Stimulated activated CD4-positive, alpha-beta T cell treated with anti-CD3 and anti-CD28 coated beads, Interleukin-15, amount 100 ng/mL, for 48 hours (primary cell): ENCODE results near the gene BARX2.
A peak's percentile ranks its signal among the peaks of the same experiment; 100 is the strongest.
"Not testable (repeated sequence)": the region's sequence is repeated elsewhere in the genome, so short reads cannot be mapped to it uniquely, and the experiment has no call there.

Source experiments
- DNase-seq, 2 donors: peaks; one replicate each; pipeline ENCODE4 v3.0.0-alpha.2; 2020; ENCODE audit warnings: low read depth in 2 of 2

BARX2 gene, protein sequence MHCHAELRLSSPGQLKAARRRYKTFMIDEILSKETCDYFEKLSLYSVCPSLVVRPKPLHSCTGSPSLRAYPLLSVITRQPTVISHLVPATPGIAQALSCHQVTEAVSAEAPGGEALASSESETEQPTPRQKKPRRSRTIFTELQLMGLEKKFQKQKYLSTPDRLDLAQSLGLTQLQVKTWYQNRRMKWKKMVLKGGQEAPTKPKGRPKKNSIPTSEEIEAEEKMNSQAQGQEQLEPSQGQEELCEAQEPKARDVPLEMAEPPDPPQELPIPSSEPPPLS

DNA sequence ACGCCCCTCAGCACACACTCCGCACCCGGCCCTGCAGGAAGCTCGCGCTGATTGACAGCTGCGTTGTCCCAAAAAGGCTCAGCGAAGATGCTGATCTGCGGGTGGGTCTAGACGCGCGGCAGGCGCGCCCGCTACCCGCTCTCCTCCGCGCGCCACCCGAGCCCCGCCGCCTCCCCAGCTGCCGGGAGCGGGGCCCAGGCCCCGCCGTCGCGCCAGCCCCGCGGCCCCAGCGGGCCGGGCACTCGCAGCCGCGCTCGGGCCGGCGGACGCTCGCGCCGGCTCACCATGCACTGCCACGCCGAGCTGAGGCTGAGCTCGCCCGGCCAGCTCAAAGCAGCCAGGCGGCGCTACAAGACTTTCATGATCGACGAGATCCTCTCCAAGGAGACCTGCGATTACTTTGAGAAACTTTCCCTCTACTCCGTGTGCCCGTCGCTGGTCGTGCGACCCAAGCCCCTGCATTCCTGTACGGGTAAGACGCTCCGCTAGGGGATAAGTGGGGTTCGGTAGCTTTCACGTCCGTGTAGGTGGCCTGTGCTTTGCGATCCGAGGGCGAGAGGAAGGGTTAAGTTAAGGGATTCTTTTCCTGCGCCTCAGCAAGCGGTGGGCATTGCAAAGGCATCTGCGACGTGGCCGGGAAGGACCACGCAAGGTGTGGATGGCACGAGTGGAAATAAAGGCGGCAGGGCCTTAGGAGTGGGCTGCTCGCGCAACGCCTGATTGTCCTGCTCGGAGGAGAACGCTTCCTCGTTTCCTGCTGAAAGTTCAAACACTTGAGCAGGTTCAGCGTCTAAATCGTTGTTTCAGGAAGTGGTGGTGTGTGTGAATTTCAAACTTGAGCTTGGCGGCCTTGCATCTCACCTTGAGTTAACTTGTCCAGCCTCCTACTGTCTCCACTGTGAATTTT is at the start of gene BARX2:
Gene BARX2 (plus strand): TSS at position 98 of the 907 bp plus-strand sequence. CDS start 188 bp downstream, at position 286.
- peak in 1 of 2 donors; percentile 27 for DNase-seq

DNA sequence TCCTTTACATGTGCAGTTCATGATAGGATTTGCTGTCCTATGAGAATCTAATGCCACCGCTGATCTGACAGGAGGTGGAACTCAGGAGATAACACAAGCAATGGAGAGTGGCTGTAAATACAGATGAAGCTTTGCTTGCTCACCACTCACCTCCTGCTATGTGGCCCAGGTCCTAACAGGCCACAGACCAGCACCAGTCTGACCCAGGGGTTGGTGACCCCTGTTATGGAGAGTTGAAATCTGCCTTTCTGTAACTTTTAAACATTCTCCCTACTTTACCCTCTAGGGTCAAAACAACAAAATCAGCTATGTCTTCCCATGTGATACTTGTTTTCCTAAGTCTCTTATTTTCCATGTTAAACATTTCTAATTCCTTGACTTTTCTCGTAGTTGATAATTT is 48.7 kb upstream of the BARX2 start:
- DNase-seq = no peak

GRCh38 chr11:129327708-129328107 is 47.9 kb upstream of the BARX2 start:
- not testable (repeated sequence) for DNase-seq

- DNase-seq = no peak
Measured at GRCh38 chr11:129328756-129329155, 46.9 kb upstream of the BARX2 start.

GRCh38 chr11:129331217-129331616 is 44.4 kb upstream of the BARX2 start:
- DNase-seq = no peak

- peak; percentile 31 to 62 for DNase-seq
Measured at GRCh38 chr11:129331871-129332274, 43.8 kb upstream of the BARX2 start.

- no peak for DNase-seq
Measured at GRCh38 chr11:129333873-129334272, 41.8 kb upstream of the BARX2 start.

DNA sequence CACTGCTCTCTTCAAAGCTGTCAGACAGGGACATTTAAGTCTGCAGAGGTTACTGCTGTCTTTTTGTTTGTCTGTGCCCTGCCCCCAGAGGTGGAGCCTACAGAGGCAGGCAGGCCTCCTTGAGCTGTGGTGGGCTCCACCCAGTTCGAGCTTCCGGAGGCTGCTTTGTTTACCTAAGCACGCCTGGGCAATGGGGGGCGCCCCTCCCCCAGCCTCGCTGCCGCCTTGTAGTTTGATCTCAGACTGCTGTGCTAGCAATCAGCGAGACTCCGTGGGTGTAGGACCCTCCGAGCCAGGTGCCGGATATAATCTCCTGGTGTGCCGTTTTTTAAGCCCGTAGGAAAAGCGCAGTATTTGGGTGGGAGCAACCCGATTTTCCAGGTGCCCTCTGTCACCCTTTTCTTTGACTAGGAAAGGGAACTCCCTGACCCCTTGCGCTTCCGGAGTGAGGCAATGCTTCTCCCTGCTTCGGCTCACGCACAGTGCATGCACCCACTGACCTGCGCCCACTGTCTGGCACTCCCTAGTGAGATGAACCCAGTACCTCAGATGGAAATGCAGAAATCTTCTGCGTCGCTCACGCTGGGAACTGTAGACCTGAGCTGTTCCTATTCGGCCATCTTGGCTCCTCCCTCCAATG is 31.2 kb upstream of the BARX2 start:
- peak in 1 of 2 donors; percentile 6 for DNase-seq

GRCh38 chr11:129346916-129347315 is 28.7 kb upstream of the BARX2 start:
- no peak for DNase-seq

GRCh38 chr11:129348813-129349212 is 26.8 kb upstream of the BARX2 start:
- no peak for DNase-seq

- no peak for DNase-seq
Measured at GRCh38 chr11:129352676-129353075, 23.0 kb upstream of the BARX2 start.

- no peak for DNase-seq
Measured at GRCh38 chr11:129354691-129355090, 21.0 kb upstream of the BARX2 start.

- DNase-seq = no peak
Measured at GRCh38 chr11:129359748-129360147, 15.9 kb upstream of the BARX2 start.

- peak; percentile 71 to 79 for DNase-seq
Measured at GRCh38 chr11:129364143-129364654, 11.4 kb upstream of the BARX2 start.

DNA sequence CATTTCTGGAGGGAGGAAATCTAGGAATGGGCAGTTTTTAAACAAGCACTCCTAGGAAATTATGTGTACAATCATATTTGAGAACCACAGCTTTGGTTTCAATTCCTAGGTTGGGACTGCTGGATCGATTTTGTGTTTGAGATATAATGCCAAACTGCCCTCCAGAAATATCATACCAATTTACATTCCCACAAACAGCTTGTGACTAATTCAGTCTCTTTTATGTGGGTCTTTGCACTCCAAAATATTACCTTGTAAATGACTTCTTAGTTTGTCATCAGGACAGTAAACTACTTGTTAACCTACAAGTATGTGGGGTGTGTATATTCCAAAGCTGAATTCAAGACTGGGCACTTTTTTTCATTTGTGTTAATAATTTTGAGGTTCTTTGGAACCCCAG is 9.8 kb upstream of the BARX2 start:
- no peak for DNase-seq

DNA sequence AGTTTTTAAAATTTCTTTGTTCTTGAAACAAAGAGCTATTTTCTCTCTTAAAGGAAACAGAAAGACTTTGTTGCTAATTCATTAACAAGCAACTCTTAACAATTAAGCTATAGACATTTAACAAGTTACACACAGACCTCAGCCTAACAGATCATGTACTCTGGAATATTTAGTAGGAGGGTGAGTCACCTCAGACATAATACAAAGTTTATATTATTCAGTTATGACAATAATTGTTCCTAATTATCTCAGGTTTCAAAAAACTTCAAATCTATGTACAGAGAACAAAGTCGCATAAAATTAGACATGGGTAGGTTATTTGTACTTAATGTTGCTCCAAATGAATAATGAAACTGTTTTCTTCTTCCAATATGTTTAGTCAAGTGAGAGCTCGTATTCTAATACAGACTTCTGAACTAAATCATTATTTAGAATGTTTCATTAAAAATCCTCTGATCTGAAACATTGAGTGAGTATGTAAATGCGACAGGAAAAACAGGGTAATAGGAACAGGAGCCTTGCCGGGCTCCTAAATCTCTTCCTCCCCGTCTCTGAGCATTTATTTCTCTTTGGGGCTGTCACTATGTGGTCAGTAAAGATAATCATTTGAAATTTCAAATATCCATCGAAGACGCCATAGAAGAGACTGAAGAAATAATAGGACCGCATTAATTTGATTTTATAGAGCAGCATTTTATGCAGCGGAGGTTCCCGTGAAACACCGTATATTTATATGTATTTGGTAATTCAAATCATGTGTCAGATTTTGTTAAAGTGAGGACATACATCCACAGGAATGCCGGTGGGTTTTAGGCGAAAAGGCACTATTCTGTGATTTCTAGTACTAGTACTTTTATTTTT is 8.7 kb upstream of the BARX2 start:
- no peak for DNase-seq

- no peak for DNase-seq
Measured at GRCh38 chr11:129368889-129369672, 6.6 kb upstream of the BARX2 start.

DNA sequence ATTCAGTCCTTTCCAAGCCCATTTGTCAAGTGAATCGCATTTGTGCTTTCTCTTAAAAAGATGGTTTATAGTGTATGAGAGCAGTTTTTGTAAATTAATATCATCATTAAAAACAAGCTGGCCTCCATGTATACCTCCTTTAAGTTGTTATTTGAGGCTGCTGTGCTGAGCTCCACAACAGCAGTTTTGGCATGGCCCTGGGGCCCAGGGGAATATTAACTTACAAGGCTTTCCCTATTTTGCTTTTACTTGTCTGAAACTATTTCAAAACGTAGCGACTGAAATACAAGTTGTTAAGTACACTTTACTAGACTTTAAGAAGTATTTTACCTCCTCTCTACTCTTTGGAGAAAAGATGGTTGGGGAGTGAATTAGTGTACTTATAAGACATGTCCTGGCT is 4.9 kb upstream of the BARX2 start:
- DNase-seq = no peak

DNA sequence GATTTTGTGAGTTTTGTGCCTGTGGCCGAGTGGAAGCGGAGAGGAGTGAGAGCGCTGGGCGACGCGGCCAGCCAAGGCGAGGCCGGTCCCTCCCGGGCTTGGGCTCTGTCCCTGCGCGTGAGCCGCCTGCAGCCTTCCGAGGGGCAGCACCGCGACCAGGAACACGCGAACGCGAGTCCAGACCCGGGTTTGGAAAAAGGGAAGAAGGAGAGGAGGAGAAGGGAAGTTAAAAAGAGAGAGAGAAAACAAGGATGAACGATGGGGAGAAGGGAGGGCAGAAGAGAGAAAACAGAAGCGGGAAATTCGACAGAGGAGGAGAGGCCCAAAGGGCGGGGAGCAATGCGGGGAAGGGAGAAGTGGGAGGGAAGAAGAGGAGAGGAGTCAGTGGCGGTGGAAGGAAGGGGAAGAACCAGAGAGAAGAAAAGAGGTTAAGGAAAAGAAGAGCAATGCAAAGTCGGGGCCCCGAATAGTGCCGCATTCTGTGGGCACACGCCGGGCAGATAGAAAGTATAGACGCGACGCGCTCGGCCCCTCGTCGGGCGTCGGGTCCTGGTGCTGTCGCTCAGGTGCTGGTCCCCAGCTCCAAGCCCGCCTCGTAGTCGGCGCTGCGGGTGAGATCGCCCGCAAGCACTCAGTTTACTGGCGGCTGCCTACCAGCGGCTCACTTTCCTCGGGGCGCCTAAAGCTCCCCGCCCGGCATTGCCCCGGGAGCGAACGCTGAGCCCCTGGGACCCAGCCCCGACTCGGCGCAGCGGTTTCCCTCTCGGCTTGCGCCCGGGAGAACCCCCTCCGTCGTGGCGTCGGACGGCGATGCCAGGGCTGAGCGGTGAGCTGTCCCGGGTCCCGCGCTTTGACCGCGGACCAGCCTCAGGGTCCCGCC is 2.8 kb upstream of the BARX2 start:
- DNase-seq = no peak
